ENCODE data around the gene GLRA2.
"Not testable (repeated sequence)": the region's sequence is repeated elsewhere in the genome, so short reads cannot be mapped to it uniquely, and the experiment has no call there.

Gene GLRA2

DNA sequence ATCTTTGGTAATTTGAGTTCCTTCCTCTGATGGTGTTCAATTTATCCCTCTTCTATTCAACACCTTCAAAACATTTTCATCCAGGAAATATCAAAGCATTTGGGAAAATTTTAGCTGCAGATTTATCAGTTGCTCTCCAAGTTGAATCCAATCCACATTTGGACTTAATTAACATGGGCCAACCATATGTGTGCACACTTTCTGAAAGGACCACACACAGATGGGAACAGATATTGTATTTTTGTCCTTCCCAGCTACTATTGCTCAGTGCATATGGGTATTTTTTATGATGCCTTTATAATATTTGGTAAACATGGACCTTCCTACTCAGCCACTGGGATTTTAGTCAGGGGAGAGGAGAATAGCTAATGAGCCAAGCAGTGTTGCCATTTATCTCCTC is 65.2 kb downstream of the GLRA2 start:
- no peak for DNase-seq

DNA sequence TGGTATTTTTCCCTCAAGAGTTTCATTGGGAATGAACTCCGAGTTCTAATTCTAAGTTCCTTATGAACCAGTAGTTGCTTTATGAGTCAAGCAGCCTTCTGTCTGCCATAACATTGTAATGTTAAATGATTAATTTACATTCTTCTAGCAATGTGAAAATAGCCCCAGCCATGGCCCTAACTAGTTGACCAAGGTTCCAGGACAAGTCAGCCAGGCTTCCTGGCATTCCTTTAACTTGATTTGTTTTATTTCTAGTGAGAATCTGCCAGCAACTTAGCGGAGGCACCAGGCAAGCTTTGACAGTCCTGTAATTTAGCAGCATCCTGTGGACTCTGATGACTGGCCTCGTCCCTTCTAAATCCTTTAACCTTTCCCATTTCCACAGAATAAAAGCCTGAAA is 69.0 kb downstream of the GLRA2 start:
- no peak for DNase-seq

GRCh38 chrX:14607446-14607985 is 78.2 kb downstream of the GLRA2 start:
- DNase-seq: no peak

DNA sequence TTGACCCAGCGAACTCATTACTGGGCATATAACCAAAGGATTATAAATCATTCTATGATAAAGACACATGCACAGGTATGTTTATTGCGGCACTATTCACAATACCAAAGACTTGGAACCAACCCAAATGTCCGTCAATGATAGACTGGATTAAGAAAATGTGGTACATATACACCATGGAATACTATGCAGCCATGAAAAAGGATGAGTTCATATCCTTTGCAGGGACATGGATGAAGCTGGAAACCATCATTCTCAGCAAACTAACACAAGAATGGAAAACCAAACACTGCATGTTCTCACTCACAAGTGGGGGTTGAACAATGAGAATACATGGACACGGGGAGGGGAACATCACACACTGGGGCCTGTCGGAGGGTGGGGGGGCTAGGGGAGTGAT is 83.1 kb downstream of the GLRA2 start:
- DNase-seq: not testable (repeated sequence)

GRCh38 chrX:14616301-14616700 is 87.0 kb downstream of the GLRA2 start:
- no peak for DNase-seq

DNA sequence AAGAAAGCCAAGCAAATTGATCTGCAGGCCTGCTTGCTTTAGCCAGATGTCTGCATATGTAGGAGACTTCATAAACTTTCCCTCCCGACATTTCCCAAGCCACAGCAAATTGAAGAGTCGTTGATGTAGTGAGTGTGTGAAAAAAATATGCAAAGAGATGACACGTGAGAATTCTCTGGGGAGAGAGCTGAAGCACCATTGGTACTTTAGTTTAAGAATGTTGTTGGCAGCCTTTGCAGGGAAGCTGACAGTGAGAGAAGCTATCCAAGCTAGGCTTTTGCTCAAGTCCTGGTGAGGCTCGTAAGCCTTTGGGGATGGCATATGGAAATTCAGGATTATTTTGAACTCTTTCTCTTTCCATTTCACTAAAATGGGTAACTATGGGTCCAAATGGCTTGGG is 87.5 kb downstream of the GLRA2 start:
- no peak for DNase-seq

GRCh38 chrX:14618177-14618965 is 89.0 kb downstream of the GLRA2 start:
- DNase-seq: no peak

DNA sequence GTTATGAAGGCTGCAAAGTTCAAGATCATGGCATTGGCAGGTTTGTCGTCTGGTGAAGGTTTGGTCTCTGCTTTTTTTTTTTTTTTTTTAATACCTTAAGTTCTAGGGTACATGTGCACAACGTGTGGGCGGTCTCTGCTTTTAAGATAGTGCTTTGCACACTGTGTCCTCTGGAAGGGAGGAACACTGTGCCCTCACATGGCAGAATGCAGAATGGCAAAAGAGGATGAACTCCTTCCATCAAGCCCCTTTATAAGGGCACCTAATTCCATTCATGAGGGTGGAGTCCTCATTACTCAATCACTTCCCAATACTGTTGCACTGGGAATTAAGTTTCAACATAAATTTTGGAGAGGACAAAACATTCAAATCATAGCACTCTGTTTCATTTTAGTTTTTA is 101.4 kb downstream of the GLRA2 start:
- DNase-seq: no peak

- DNase-seq: no peak
These were observed 112.6 kb downstream of the GLRA2 start for GRCh38 chrX:14641681-14642655.

DNA sequence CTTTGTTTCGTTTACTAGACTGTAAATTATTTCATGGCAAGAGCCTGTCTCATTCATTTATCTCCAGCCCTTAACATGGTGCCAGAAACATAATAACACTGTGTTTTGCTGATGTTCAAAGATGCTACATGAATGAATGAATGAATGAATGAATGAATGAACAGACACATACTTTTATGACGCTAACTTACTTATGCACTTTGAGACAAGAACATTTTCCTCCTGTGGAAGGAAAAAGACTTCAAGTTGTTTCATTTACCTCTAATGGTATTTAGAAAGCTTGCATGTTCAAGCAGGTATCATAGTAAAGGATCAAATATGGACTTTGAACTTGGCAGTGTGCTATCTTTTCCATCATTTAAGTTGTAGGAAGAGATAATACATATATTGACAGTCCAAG is 131.6 kb downstream of the GLRA2 start:
- DNase-seq: no peak

DNA sequence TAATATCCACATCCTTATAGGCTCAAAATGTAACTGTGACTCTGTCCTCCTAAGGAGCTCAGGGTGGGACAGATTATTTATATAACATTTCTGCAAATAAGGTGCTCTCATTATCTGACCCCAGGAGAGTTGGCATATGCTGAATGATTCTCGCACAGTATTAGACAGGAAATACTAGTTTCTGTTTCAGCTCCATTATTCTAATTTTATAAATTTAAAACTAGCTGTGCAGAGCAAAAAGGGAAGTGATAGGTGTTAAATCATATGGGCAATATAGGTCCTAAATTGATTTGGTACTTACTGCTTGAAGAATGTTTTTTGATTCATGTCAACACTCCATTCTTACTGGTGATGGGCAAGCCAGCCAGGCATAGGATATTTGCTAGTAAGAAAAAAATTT is 141.5 kb downstream of the GLRA2 start:
- DNase-seq: no peak

- no peak for DNase-seq
These were observed 143.4 kb downstream of the GLRA2 start for GRCh38 chrX:14672611-14673172.

- no peak for DNase-seq
These were observed 143.9 kb downstream of the GLRA2 start for GRCh38 chrX:14673236-14673635.

DNA sequence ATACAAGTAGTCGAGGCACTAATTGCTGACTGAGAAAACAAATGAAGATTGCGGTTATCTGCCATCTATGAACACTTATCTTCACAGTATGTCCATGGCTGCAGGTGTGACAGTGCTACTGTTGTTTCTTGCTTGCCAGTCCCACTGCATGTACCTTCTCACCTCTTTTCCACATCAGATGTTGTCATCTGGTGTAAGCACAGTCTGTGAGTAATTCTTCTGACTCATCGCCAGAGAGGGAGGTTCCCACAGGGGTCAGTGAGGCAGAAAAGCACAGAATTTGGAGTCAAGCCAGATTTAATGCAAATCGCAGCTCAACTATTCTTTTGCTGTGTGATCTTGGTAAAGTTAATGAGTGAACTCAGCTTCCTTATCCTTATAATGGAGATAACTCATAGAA is 144.4 kb downstream of the GLRA2 start:
- DNase-seq: no peak

DNA sequence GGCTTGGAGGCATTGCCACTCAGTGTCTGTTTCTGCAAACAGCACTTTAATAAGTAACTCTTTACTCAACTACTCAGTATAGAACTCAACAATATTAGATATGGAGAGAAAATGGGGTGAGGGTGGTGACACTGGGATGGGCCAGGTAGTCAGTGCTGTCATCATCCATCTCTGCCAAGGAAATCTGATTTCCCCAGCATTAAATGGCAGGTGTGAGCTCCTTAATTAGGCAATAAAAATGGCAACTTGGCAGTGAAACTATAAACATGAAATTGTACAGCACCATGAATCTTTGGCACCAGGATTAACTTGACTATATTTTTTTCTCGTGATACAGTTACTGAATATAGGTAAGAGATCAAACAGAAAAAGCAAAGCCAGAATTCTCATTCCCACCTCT is 146.2 kb downstream of the GLRA2 start:
- no peak for DNase-seq

DNA sequence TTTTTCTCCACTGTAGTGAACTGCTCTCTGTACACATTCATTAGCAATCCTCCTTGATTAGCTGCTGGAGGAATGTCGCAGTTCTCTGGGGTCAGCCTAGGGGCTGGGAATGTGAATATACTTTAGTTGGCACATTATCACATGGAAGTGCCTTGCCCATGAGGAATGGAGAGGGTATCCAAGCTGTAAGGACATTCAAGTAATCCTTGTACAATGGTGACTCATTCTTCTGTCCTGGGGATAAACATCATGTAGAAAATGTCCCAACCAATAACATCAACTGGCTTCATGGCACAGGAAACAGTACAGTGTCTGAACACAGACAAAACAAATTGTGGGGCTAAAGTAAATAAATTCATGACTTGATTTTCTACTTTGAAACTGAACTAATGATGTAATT is 147.1 kb downstream of the GLRA2 start:
- no peak for DNase-seq

- not testable (repeated sequence) for DNase-seq
These were observed 159.0 kb downstream of the GLRA2 start for GRCh38 chrX:14688331-14688730.

- no peak for DNase-seq
These were observed 161.2 kb downstream of the GLRA2 start for GRCh38 chrX:14690553-14690952.

DNA sequence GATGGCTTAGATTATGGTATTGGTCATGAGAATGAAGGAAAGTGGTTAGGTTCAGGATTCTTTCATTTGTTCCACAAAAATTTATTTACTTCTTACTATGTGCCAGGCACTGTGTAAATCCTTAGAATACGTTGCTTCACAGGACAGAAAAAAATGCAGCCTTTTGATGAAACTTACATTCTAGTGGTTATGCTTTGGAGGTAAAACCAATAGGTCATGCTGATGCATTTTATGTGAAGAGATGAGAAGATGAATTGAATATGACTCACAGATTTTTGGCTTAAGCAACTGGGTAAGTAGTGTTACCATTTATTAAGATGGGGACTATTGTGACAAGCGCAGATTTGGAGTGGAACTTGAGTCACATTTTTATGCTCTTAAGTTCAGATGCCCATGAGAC is 165.3 kb downstream of the GLRA2 start:
- no peak for DNase-seq

DNA sequence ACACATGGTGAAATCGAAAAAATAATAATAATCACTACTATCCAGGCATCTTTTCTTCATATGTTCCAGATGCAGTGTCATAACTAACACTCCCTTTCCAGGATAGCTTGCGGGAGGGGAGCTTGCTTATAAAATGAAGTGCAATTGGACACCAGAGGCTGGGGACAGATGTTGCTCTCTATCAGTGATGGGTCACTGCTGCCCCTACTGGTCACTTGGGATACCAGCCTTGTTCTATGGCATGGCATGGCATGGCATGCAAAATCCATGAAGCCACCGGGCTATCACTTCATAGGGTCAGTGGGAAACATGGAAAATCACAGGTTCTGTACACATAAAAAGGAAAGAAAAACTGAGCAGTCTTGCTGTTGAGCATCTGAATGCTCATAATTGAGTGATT is 168.1 kb downstream of the GLRA2 start:
- peak; percentile 1 for DNase-seq

DNA sequence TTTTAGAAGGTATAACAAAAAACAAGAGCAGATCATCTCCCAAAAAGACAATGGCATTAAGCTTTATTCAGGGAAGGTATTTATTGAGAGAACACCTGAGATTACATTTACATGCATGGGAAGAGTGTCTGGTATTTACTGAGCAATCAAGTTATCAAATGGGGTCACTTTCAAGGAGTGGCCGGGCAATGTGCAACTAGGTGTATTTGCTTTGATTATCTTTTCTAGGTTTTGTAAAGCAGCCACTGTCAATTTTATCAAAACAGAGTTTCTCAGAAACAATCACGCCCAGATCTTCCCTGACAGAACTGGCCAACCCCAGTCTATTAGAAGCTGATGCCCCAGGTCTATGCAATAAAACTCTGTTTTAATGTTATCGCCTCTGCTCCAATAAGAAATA is 169.5 kb downstream of the GLRA2 start:
- DNase-seq: no peak

- no peak for DNase-seq
These were observed 171.6 kb downstream of the GLRA2 start for GRCh38 chrX:14700982-14701381.

DNA sequence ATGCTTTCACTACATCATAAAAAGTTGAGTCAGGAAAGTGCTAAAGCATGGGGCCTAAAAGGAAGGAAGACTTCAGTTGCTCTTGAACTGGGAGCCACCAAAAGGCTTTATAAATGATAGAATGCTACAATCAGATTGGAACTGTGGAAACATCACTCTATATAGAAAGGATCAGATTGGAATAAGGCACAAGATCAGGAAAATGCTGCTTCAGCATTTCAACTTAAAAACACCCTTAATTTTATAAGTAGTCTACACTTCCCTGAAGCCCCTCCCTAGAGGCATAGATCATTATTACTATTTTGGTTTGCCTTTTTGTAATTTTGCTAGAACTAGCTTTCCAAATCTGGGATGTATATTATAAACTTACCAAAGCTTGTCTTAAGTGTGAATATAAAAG is 172.8 kb downstream of the GLRA2 start:
- no peak for DNase-seq

All from NCI-H1930 (cell line).